IMR-90 (cell line): ENCODE results near the gene SNIP1. TPM values are rescaled to one million over a fixed set of nuclear protein-coding genes. Genes with fewer than 3 reads are reported as not detected.

ENCODE experiments used
- ATAC-seq: fragments of 200-7000 bp; cut with Tn5 transposase; 2 replicates; pipeline ENCODE4 v1.9.1; 2020; ENCODE audit warnings: low read depth, mild to moderate bottlenecking, moderate library complexity
- BruUV-seq: library from RNA; stranded (reverse); fragments of 400-500 nt; replicated peaks from 2 replicates; lab custom pipeline; 2021; lab: Mats Ljungman, UMichigan
- CTCF ChIA-PET: fragments of 300-600 bp; formaldehyde crosslinking; extraction: SDS; loops from one replicate; lab custom pipeline; 2021; ENCODE audit warnings: antibody characterized with exemption; lab: Yijun Ruan, JAX
- POLR2A ChIA-PET: fragments of 300-600 bp; sonication (Branson Sonifier 250); formaldehyde crosslinking; loops from one replicate; lab custom pipeline; 2022; ENCODE audit warnings: antibody characterized with exemption; ENCODE audit not compliant: unreplicated experiment; lab: Charles Lee
- DNase-seq: peaks from one replicate; pipeline ENCODE4 v3.0.0; 2013
- H2AFZ ChIP-seq: replicated peaks from 2 replicates; pipeline ENCODE3; 2013; ENCODE audit warnings: low read length, mild to moderate bottlenecking; ENCODE audit not compliant: poor library complexity
- H2AK5ac ChIP-seq: 2 replicates; pipeline ENCODE4 v1.6.1; 2013; ENCODE audit warnings: low read depth, low read length, inconsistent platforms
- H2AK9ac ChIP-seq: replicated peaks from 2 replicates; pipeline ENCODE3; 2013; ENCODE audit warnings: mild to moderate bottlenecking, low read depth, low read length, moderate library complexity; ENCODE audit not compliant: poor library complexity
- H2BK120ac ChIP-seq: 2 replicates; pipeline ENCODE4 v1.6.1; 2013; ENCODE audit warnings: low read depth, low read length, inconsistent platforms
- H2BK15ac ChIP-seq: 3 replicates; pipeline ENCODE4 v1.6.1; 2013; ENCODE audit warnings: low read depth, low read length, inconsistent platforms
- H2BK20ac ChIP-seq: 2 replicates; pipeline ENCODE4 v1.6.1; 2013; ENCODE audit warnings: low read depth, mild to moderate bottlenecking, inconsistent platforms, low read length, moderate library complexity
- H2BK5ac ChIP-seq: 2 replicates; pipeline ENCODE4 v1.6.1; 2013; ENCODE audit warnings: mild to moderate bottlenecking, low read depth, low read length, inconsistent platforms; ENCODE audit not compliant: poor library complexity, severe bottlenecking
- H3K14ac ChIP-seq: replicated peaks from 2 replicates; pipeline ENCODE4 v1.6.1; 2013; ENCODE audit warnings: low read depth, low read length, inconsistent platforms
- H3K18ac ChIP-seq: 2 replicates; pipeline ENCODE4 v1.6.1; 2013; ENCODE audit warnings: low read depth, low read length, control low read depth
- H3K23ac ChIP-seq: 2 replicates; pipeline ENCODE4 v1.6.1; 2013; ENCODE audit warnings: low read depth, low read length, inconsistent platforms
- H3K27ac ChIP-seq: 2 replicates; pipeline ENCODE4 v1.5.1; 2013; ENCODE audit warnings: mild to moderate bottlenecking, control low read depth, low read length; ENCODE audit not compliant: insufficient read depth
- H3K27me3 ChIP-seq: 2 replicates; pipeline ENCODE4 v1.6.1; 2013; ENCODE audit warnings: low read length; ENCODE audit not compliant: control insufficient read depth, insufficient read depth
- H3K36me3 ChIP-seq: 2 replicates; pipeline ENCODE4 v1.6.1; 2013; ENCODE audit warnings: low read length, mixed read lengths; ENCODE audit not compliant: control insufficient read depth, insufficient read depth
- H3K4ac ChIP-seq: 2 replicates; pipeline ENCODE4 v1.6.1; 2013; ENCODE audit warnings: low read depth, low read length, inconsistent platforms
- H3K4me1 ChIP-seq: 2 replicates; pipeline ENCODE4 v1.6.1; 2013; ENCODE audit warnings: low read length, mixed read lengths; ENCODE audit not compliant: control insufficient read depth, insufficient read depth
- H3K4me2 ChIP-seq: 2 replicates; pipeline ENCODE4 v1.6.1; 2013; ENCODE audit warnings: low read depth, mild to moderate bottlenecking, control low read depth, low read length, moderate library complexity
- H3K4me3 ChIP-seq: 2 replicates; pipeline ENCODE4 v1.5.1; 2013; ENCODE audit warnings: low read depth, mild to moderate bottlenecking, control low read depth, low read length, moderate library complexity; ENCODE audit not compliant: insufficient read depth
- H3K56ac ChIP-seq: 2 replicates; pipeline ENCODE4 v1.6.1; 2013; ENCODE audit warnings: low read length, inconsistent platforms; ENCODE audit not compliant: insufficient read depth; ENCODE audit errors: extremely low read depth
- H3K79me1 ChIP-seq, 2 experiments: 2 replicates each; pipeline ENCODE4 v1.6.1; 2013; ENCODE audit warnings: low read length in 2 of 2, inconsistent platforms in 1 of 2, low read depth in 1 of 2
- H3K9ac ChIP-seq: 2 replicates; pipeline ENCODE4 v1.6.1; 2013; ENCODE audit warnings: low read depth, low read length, control low read depth
- H3K9me1 ChIP-seq: 2 replicates; pipeline ENCODE4 v1.6.1; 2013; ENCODE audit warnings: low read length, inconsistent platforms; ENCODE audit not compliant: insufficient read depth
- H3K9me3 ChIP-seq: 2 replicates; pipeline ENCODE4 v1.6.1; 2013; ENCODE audit warnings: low read length; ENCODE audit not compliant: control insufficient read depth, insufficient read depth
- H4K20me1 ChIP-seq: 2 replicates; pipeline ENCODE4 v1.6.1; 2013; ENCODE audit warnings: low read length, inconsistent platforms; ENCODE audit not compliant: insufficient read depth
- H4K5ac ChIP-seq: 2 replicates; pipeline ENCODE4 v1.6.1; 2013; ENCODE audit warnings: mild to moderate bottlenecking, low read depth, low read length, control low read depth
- H4K8ac ChIP-seq, 2 experiments: 2 replicates each; pipeline ENCODE4 v1.6.1; 2013; ENCODE audit warnings: low read depth in 2 of 2, low read length in 2 of 2, control low read depth in 1 of 2, inconsistent platforms in 1 of 2
- H4K91ac ChIP-seq: 2 replicates; pipeline ENCODE4 v1.6.1; 2013; ENCODE audit warnings: low read depth, low read length, inconsistent platforms; ENCODE audit not compliant: insufficient read depth
- FOS ChIP-seq: fragments of 150-350 bp; IDR thresholded peaks from 2 replicates; pipeline ENCODE4 v1.6.1; 2016; ENCODE audit warnings: low read depth, low read length
- WGBS, 2 experiments: methylation state at CpG; one replicate each; pipeline versions ENCODE4 v1.1.5 to v1.1.7; 2013; ENCODE audit warnings: missing lambda C conversion rate in 2 of 2; ENCODE audit not compliant: insufficient read length in 1 of 2; ENCODE audit errors: extremely low coverage in 2 of 2; 5-methylcytosine and 5-hydroxymethylcytosine counted together
- dilution Hi-C: fragments of 300-500 bp; cut with HindIII; formaldehyde crosslinking; loops from one replicate; pipeline ENCODE4 v1.14.3; 2018; ENCODE audit warnings: low sequenced_read_pairs; ENCODE audit not compliant: unreplicated experiment
- in situ Hi-C: fragments of 300-500 bp; cut with MboI; formaldehyde crosslinking; loops from 3 replicates; pipeline ENCODE4 v1.14.3; 2019; ENCODE audit warnings: low sequenced_read_pairs, inconsistent platforms, mixed read lengths
- intact Hi-C: fragments of 100-400 bp; cut with micrococcal nuclease; formaldehyde crosslinking; loops from 2 replicates; pipeline ENCODE4 v1.10.0; 2022
- polyA plus RNA-seq, 3 experiments: library from polyadenylated mRNA; depleted of rRNA; stranded (reverse); fragments of >200 nt; gene quantifications; 2 replicates each; pipeline ENCODE4 v1.2.3, GENCODE V29; 2012; ENCODE audit warnings: low replicate concordance in 1 of 3
- total RNA-seq: library from RNA; depleted of rRNA; stranded (reverse); fragments of >200 nt; gene quantifications from 2 replicates; pipeline ENCODE4 v1.2.3, GENCODE V29; 2012
- TF ChIP-seq, protein P1 (sequence below): fragments of 150-350 bp; IDR thresholded peaks from 2 replicates; pipeline ENCODE4 v1.6.1; 2016; ENCODE audit warnings: low read depth, mild to moderate bottlenecking, low read length, moderate library complexity, borderline replicate concordance

The SNIP1 gene
- total and polyA plus RNA-seq, 2 of the 4 experiments (the other 2 are of a cell fraction): 6.8 to 11.3 TPM

DNA sequence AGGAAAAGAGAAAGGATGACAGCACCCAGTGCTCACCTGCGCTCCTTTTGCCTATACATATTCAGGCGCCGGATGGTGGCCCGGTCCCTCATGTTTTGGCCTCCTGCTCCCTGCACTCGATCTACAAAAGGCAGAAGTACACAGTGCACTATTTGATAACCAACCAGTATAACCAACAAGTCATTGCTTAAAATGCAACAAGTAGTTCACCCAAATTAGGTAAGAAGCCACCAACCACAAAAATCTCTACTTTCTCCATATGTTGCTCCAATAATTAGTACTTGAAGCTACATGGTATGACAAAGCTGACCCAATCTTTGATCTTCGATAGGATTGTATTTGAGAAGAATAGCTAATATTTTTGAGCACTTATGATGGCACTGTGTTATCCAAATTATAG, 39.6 kb upstream of the SNIP1 start:
- Histone ChIP-seq H3K14ac (no peak overlapping the region), H3K4me2 (peak overlapping the region; percentile 54; the same call in 1 of the 2 replicates), H3K4me1 (peaks cover 3% of the 10 kb centered on the region; the same call in 1 of the 2 replicates), H3K4me3 (no peak overlapping the region), H4K8ac (no peak overlapping the region), H3K36me3 (peaks cover 11% of the 10 kb centered on the region), H3K9ac (no peak overlapping the region), H3K18ac (no peak overlapping the region), H4K5ac (no peak overlapping the region), H2AK5ac (no peak overlapping the region), H2AK9ac (no peak overlapping the region), H2BK5ac (no peak overlapping the region), H4K91ac (no peak overlapping the region), H3K9me3 (no peaks in the 10 kb centered on the region), H3K79me1 (peaks cover 3 to 41% of the 10 kb centered on the region in 2 experiments), H2BK20ac (no peak overlapping the region), H3K27ac (no peak overlapping the region), H2AFZ (no peak overlapping the region), H3K4ac (no peak overlapping the region), H3K9me1 (no peaks in the 10 kb centered on the region), H3K23ac (no peak overlapping the region), H2BK120ac (no peak overlapping the region), H3K27me3 (no peaks in the 10 kb centered on the region), H2BK15ac (no peak overlapping the region), H3K56ac (no peak overlapping the region), H4K20me1 (peaks cover 7% of the 10 kb centered on the region; the same call in 1 of the 2 replicates)
- ChIA-PET CTCF (interaction anchor here (1.0 kb wide), 1 partner anchor 9 kb away, joined by 4 read pairs; no protein-coding TSS in a partner anchor), POLR2A (no interaction called here)
- in situ Hi-C loops: loop anchor here (25.0 kb wide), 1 partner anchor 419 kb away; the partner anchor contains the start of genes FHL3 and UTP11
- TF ChIP-seq, protein P1, sequence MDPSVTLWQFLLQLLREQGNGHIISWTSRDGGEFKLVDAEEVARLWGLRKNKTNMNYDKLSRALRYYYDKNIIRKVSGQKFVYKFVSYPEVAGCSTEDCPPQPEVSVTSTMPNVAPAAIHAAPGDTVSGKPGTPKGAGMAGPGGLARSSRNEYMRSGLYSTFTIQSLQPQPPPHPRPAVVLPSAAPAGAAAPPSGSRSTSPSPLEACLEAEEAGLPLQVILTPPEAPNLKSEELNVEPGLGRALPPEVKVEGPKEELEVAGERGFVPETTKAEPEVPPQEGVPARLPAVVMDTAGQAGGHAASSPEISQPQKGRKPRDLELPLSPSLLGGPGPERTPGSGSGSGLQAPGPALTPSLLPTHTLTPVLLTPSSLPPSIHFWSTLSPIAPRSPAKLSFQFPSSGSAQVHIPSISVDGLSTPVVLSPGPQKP: no peak
- TF ChIP-seq FOS: no peak
- intact Hi-C loops: no loop called here
- ATAC-seq (no peak), DNase-seq (no peak)
- no CpG with 5 or more reads among the region's 6 CpGs for WGBS, 2 experiments
- no TSS peak for BruUV-seq
- dilution Hi-C loops: no loop called here
